Activated B cell treated with CpG ODN at 0.5 μM for 24 hours (primary cell): ENCODE data around the gene C14orf180. TPM values are rescaled to one million over a fixed set of nuclear protein-coding genes. Genes with fewer than 3 reads are reported as not detected.

ENCODE experiments used
- ATAC-seq: fragments of 200-7000 bp; cut with Tn5 transposase; one replicate; pipeline ENCODE4 v1.10.0; 2021; ENCODE audit warnings: low read depth, mild to moderate bottlenecking, moderate library complexity
- CTCF ChIA-PET: fragments of 350-600 bp; sonication (Branson Sonifier 250); formaldehyde crosslinking; loops from one replicate; lab custom pipeline; 2021; ENCODE audit warnings: antibody characterized with exemption; lab: Charles Lee
- POLR2A ChIA-PET: fragments of 350-600 bp; sonication (Branson Sonifier 250); formaldehyde crosslinking; loops from one replicate; lab custom pipeline; 2021; ENCODE audit warnings: antibody characterized with exemption; lab: Charles Lee
- DNase-seq: peaks from one replicate; pipeline ENCODE4 v3.0.0; 2022
- H3K27ac Mint-ChIP-seq: one replicate; pipeline ENCODE4 v1.8.0; 2020; ENCODE audit warnings: mixed read lengths
- H3K27me3 Mint-ChIP-seq: one replicate; pipeline ENCODE4 v1.8.0; 2021; ENCODE audit warnings: mixed read lengths
- H3K36me3 Mint-ChIP-seq: one replicate; pipeline ENCODE4 v1.8.0; 2021; ENCODE audit warnings: low read depth, mixed read lengths
- H3K4me1 Mint-ChIP-seq: one replicate; pipeline ENCODE4 v1.8.0; 2021; ENCODE audit warnings: mixed read lengths
- H3K4me3 Mint-ChIP-seq: one replicate; pipeline ENCODE4 v1.8.0; 2020; ENCODE audit warnings: mild to moderate bottlenecking, mixed read lengths
- H3K9me3 Mint-ChIP-seq: one replicate; pipeline ENCODE4 v1.8.0; 2020; ENCODE audit warnings: mixed read lengths
- intact Hi-C: fragments of 100-400 bp; cut with micrococcal nuclease; formaldehyde crosslinking; loops from one replicate; pipeline ENCODE4 v1.15.1; 2024
- total RNA-seq: library from RNA; stranded (reverse); gene quantifications from 2 replicates; pipeline ENCODE4 v1.2.3, GENCODE V29; 2022
- TF ChIP-seq, protein P1 (sequence below): fragments of 200-600 bp; IDR thresholded peaks from one replicate; pipeline ENCODE4 v1.8.0; 2022; ENCODE audit warnings: antibody characterized with exemption, mild to moderate bottlenecking

C14orf180 gene
- total RNA-seq, 1 donor from 2014 or later, result not detected

- Mint-ChIP-seq H3K36me3 (no peaks in the 10 kb centered on the region), H3K4me3 (no peak overlapping the region), H3K27me3 (peaks cover 14% of the 10 kb centered on the region), H3K4me1 (peaks cover 5% of the 10 kb centered on the region), H3K9me3 (no peaks in the 10 kb centered on the region), H3K27ac (no peak overlapping the region)
- ChIA-PET POLR2A (no interaction called here), CTCF (no interaction called here)
- DNase-seq (no peak), ATAC-seq (no peak)
- TF ChIP-seq, protein P1, sequence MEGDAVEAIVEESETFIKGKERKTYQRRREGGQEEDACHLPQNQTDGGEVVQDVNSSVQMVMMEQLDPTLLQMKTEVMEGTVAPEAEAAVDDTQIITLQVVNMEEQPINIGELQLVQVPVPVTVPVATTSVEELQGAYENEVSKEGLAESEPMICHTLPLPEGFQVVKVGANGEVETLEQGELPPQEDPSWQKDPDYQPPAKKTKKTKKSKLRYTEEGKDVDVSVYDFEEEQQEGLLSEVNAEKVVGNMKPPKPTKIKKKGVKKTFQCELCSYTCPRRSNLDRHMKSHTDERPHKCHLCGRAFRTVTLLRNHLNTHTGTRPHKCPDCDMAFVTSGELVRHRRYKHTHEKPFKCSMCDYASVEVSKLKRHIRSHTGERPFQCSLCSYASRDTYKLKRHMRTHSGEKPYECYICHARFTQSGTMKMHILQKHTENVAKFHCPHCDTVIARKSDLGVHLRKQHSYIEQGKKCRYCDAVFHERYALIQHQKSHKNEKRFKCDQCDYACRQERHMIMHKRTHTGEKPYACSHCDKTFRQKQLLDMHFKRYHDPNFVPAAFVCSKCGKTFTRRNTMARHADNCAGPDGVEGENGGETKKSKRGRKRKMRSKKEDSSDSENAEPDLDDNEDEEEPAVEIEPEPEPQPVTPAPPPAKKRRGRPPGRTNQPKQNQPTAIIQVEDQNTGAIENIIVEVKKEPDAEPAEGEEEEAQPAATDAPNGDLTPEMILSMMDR, result no peak
- intact Hi-C loops, result loop anchor here (5.0 kb wide), 1 partner anchor 753 kb away; no protein-coding TSS in a partner anchor
Observed at GRCh38 chr14:104559804-104560585, 19.6 kb upstream of the C14orf180 start.

GRCh38 chr14:104560586-104560945, 19.0 kb upstream of the C14orf180 start:
- ChIA-PET CTCF (no interaction called here), POLR2A (no interaction called here)
- Mint-ChIP-seq H3K36me3 (no peaks in the 10 kb centered on the region), H3K9me3 (no peaks in the 10 kb centered on the region), H3K27ac (no peak overlapping the region), H3K27me3 (peaks cover 18% of the 10 kb centered on the region), H3K4me3 (no peak overlapping the region), H3K4me1 (peaks cover 5% of the 10 kb centered on the region)
- no peak for DNase-seq
- intact Hi-C loops, result loop anchor here (5.0 kb wide), 1 partner anchor 753 kb away; no protein-coding TSS in a partner anchor
- TF ChIP-seq, protein P1, result no peak
- no peak for ATAC-seq

- H3K4me1 Mint-ChIP-seq, result peaks cover 5% of the 10 kb centered on the region
- H3K9me3 Mint-ChIP-seq, result no peaks in the 10 kb centered on the region
- no peak for DNase-seq
- no peak overlapping the region for H3K4me3 Mint-ChIP-seq
- TF ChIP-seq, protein P1, result no peak
- H3K27me3 Mint-ChIP-seq, result peaks cover 22% of the 10 kb centered on the region
- CTCF ChIA-PET, result no interaction called here
- intact Hi-C loops, result loop anchor here (5.0 kb wide), 1 partner anchor 754 kb away; no protein-coding TSS in a partner anchor
- POLR2A ChIA-PET, result no interaction called here
- ATAC-seq, result no peak
- no peaks in the 10 kb centered on the region for H3K36me3 Mint-ChIP-seq
- no peak overlapping the region for H3K27ac Mint-ChIP-seq
Observed at GRCh38 chr14:104561124-104561557, 18.4 kb upstream of the C14orf180 start.

GRCh38 chr14:104561632-104562495, 17.7 kb upstream of the C14orf180 start:
- no peak overlapping the region for H3K4me3 Mint-ChIP-seq
- TF ChIP-seq, protein P1, result no peak
- ChIA-PET POLR2A (no interaction called here), CTCF (interaction anchor here (1.1 to 3.1 kb wide), 2 partner anchors 424 to 484 kb away, joined by 3 to 19 read pairs; no protein-coding TSS in a partner anchor)
- peaks cover 27% of the 10 kb centered on the region for H3K27me3 Mint-ChIP-seq
- H3K27ac Mint-ChIP-seq, result no peak overlapping the region
- H3K4me1 Mint-ChIP-seq, result peaks cover 5% of the 10 kb centered on the region
- intact Hi-C loops, result loop anchor here (5.0 kb wide), 1 partner anchor 755 kb away; no protein-coding TSS in a partner anchor
- DNase-seq (no peak), ATAC-seq (no peak)
- H3K9me3 Mint-ChIP-seq, result no peaks in the 10 kb centered on the region
- no peaks in the 10 kb centered on the region for H3K36me3 Mint-ChIP-seq
